Mammary epithelial cell (primary cell): ENCODE data around the gene RNF146.

Source experiments
- CTCF ChIP-seq, 2 donors: IDR thresholded peaks in 1 of 2; conservative IDR thresholded peaks in 1 of 2; 2 replicates each; pipeline ENCODE4 v1.5.1; 2011 to 2012; ENCODE audit warnings: inconsistent platforms in 2 of 2, low read length in 2 of 2, mild to moderate bottlenecking in 2 of 2, control low read depth in 1 of 2, low read depth in 1 of 2; ENCODE audit not compliant: insufficient read depth in 1 of 2; ENCODE audit errors: extremely low read depth in 1 of 2
- EZH2 ChIP-seq: IDR thresholded peaks from 2 replicates; pipeline ENCODE4 v1.6.1; 2012; ENCODE audit warnings: low read length, inconsistent platforms, borderline replicate concordance

GRCh38 chr6:127303917-127304316 is 37.3 kb downstream of the RNF146 start:
- TF ChIP-seq CTCF (conservative IDR thresholded peaks at IDR 0.05 in 1 of 2, IDR thresholded peaks at IDR 0.05 in 1 of 2; ENCODE audit: extremely low read depth in 1 of 2, insufficient read depth in 1 of 2, low read depth in 1 of 2, low read length in 2 of 2) (no peak), EZH2 (no peak)
